ENCODE results near the gene TRAF3IP1.

Gene TRAF3IP1

DNA sequence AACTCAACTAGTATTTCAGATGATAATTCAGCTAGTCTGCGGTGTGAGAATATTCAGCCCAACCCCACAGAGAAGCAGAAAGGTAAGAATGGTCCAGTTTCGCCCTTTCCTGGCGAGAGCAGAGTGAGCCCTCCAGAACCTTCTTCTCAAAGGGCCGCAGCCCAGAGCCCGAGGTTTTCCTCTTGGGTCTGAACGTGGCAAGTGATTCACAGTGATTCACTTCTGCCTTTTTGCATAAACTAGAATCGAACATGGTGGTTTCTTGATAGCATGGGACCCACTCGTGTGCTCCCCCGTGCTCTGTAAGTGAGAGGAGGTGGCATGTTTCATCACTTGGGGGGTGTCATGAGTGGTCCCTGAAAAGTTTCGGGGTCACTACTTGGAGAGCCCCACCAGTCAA is 24.2 kb downstream of the TRAF3IP1 start:
- Histone ChIP-seq H3K27me3 (ENCODE audit: control insufficient read depth in 3 of 3, insufficient read depth in 3 of 3, low read depth in 1 of 3, low read length in 3 of 3) (no peaks in the 10 kb centered on the region), H3K27ac (replicated peaks; ENCODE audit: low read length) (no peak overlapping the region), H3K9ac (ENCODE audit: low read depth, low read length, poor library complexity) (no peak overlapping the region), H2BK5ac (ENCODE audit: low read length) (no peak overlapping the region), H3K9me3 (replicated peaks in 1 of 2; ENCODE audit: control insufficient read depth in 2 of 2, insufficient read depth in 1 of 2, low read depth in 1 of 2, low read length in 2 of 2) (no peaks in the 10 kb centered on the region), H3K79me1 (ENCODE audit: low read depth, low read length) (no peaks in the 10 kb centered on the region), H4K91ac (ENCODE audit: low read depth, low read length, poor library complexity) (no peak overlapping the region), H3K23ac (ENCODE audit: low read depth, low read length, poor library complexity) (no peak overlapping the region), H2BK12ac (ENCODE audit: low read length) (no peak overlapping the region), H2BK120ac (ENCODE audit: low read depth, low read length) (no peak overlapping the region), H4K8ac (ENCODE audit: low read depth, low read length) (no peak overlapping the region), H3K4me3 (ENCODE audit: low read length in 2 of 2) (no peak overlapping the region), H3K14ac (ENCODE audit: low read length) (no peak overlapping the region), H2AK5ac (ENCODE audit: low read depth, low read length) (no peak overlapping the region), H2BK15ac (ENCODE audit: low read length) (no peak overlapping the region), H3K36me3 (replicated peaks in 1 of 2; ENCODE audit: control insufficient read depth in 2 of 2, insufficient read depth in 2 of 2, low read length in 2 of 2) (peaks cover 3 to 14% of the 10 kb centered on the region in 2 donors), H3K4me1 (ENCODE audit: control insufficient read depth in 2 of 2, insufficient read depth in 1 of 2, low read depth in 1 of 2, low read length in 2 of 2) (no peaks in the 10 kb centered on the region), H3K4ac (ENCODE audit: low read length) (no peak overlapping the region), H3K18ac (ENCODE audit: low read length) (no peak overlapping the region), H3K4me2 (ENCODE audit: insufficient read depth, low read length, poor library complexity, severe bottlenecking) (no peak overlapping the region), H2AFZ (ENCODE audit: low read length) (no peak overlapping the region)
- no peak for DNase-seq (ENCODE audit: low spot score)
- WGBS, 2 donors (ENCODE audit: extremely low coverage in 2 of 2, insufficient read length in 2 of 2, insufficient replicate concordance in 1 of 2): no CpG with 5 or more reads among the region's 10 CpGs

DNA sequence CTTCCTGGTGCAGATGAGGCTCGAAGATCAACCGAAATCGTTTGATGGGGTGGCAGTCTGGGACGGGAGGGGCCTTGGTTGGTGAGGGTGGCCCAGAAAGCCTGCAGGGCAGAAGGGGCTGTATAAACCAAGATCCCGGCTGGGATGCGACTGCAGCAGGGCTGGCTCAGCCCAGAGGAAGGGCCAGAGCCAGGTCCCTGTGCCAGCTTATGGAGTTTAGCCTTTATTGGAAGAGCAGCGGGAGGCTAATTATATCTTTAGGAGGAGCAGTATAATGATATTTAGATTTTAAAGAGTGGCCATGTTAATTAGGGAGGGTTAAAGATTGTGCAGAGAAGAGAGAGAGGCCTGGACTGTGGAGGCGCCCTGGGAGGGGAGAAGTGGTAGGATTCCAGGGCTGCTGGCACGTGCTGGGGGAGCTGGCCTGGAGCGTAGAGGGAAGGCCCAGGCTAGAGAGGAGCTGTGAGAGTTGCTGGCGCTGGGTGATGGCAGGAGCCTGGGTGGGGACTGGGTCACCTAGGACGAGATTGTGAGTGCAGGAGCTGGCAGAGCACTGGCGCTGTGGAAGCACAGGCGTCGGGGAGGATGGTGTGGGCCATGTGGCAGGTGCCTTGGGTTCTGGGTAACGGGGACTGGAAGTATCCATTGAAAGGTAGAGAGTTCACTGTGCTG is 25.1 kb downstream of the TRAF3IP1 start:
- Histone ChIP-seq H3K4me2 (ENCODE audit: insufficient read depth, low read length, poor library complexity, severe bottlenecking) (no peak overlapping the region), H3K14ac (ENCODE audit: low read length) (no peak overlapping the region), H3K4me1 (ENCODE audit: control insufficient read depth in 2 of 2, insufficient read depth in 1 of 2, low read depth in 1 of 2, low read length in 2 of 2) (peaks cover 0 to 1% of the 10 kb centered on the region in 2 donors), H2BK12ac (ENCODE audit: low read length) (no peak overlapping the region), H2AFZ (ENCODE audit: low read length) (no peak overlapping the region), H3K27me3 (ENCODE audit: control insufficient read depth in 3 of 3, insufficient read depth in 3 of 3, low read depth in 1 of 3, low read length in 3 of 3) (no peaks in the 10 kb centered on the region), H2BK120ac (ENCODE audit: low read depth, low read length) (no peak overlapping the region), H3K27ac (replicated peaks; ENCODE audit: low read length) (no peak overlapping the region), H2BK5ac (ENCODE audit: low read length) (peak overlapping the region; percentile 48), H3K9ac (ENCODE audit: low read depth, low read length, poor library complexity) (no peak overlapping the region), H4K8ac (ENCODE audit: low read depth, low read length) (no peak overlapping the region), H3K18ac (ENCODE audit: low read length) (no peak overlapping the region), H3K4ac (ENCODE audit: low read length) (no peak overlapping the region), H2BK15ac (ENCODE audit: low read length) (no peak overlapping the region), H3K79me1 (ENCODE audit: low read depth, low read length) (no peaks in the 10 kb centered on the region), H4K91ac (ENCODE audit: low read depth, low read length, poor library complexity) (no peak overlapping the region), H3K23ac (ENCODE audit: low read depth, low read length, poor library complexity) (no peak overlapping the region), H3K36me3 (replicated peaks in 1 of 2; ENCODE audit: control insufficient read depth in 2 of 2, insufficient read depth in 2 of 2, low read length in 2 of 2) (peaks cover 3 to 14% of the 10 kb centered on the region in 2 donors), H2AK5ac (ENCODE audit: low read depth, low read length) (no peak overlapping the region), H3K9me3 (replicated peaks in 1 of 2; ENCODE audit: control insufficient read depth in 2 of 2, insufficient read depth in 1 of 2, low read depth in 1 of 2, low read length in 2 of 2) (no peaks in the 10 kb centered on the region), H3K4me3 (ENCODE audit: low read length in 2 of 2) (no peak overlapping the region)
- DNase-seq (ENCODE audit: low spot score): no peak
- WGBS, 2 donors (ENCODE audit: extremely low coverage in 2 of 2, insufficient read length in 2 of 2, insufficient replicate concordance in 1 of 2): no CpG with 5 or more reads among the region's 16 CpGs

DNA sequence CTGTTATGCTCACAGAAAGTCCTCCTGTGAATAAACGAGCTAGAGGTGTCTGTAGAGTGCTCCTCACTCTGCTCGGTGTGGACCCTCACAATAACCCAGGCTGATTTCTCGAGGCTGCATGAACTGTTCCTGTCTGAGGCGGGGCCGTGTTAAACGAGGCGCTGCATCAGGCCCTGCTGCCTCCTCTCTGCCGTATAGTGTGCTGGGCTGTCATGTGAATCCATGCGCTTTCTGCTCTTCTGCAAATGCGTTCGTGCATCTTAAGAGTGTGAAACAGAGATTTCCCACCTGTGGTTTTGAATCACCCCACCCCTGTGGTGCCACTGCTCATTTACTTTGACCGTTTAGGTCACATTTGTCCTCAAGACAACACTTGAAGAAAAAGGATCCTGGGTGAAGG is 26.2 kb downstream of the TRAF3IP1 start:
- Histone ChIP-seq H2BK15ac (ENCODE audit: low read length) (no peak overlapping the region), H2BK5ac (ENCODE audit: low read length) (no peak overlapping the region), H3K4me1 (ENCODE audit: control insufficient read depth in 2 of 2, insufficient read depth in 1 of 2, low read depth in 1 of 2, low read length in 2 of 2) (peaks cover 0 to 2% of the 10 kb centered on the region in 2 donors), H4K91ac (ENCODE audit: low read depth, low read length, poor library complexity) (no peak overlapping the region), H3K36me3 (replicated peaks in 1 of 2; ENCODE audit: control insufficient read depth in 2 of 2, insufficient read depth in 2 of 2, low read length in 2 of 2) (peaks cover 3 to 14% of the 10 kb centered on the region in 2 donors), H2AK5ac (ENCODE audit: low read depth, low read length) (no peak overlapping the region), H3K4ac (ENCODE audit: low read length) (no peak overlapping the region), H3K18ac (ENCODE audit: low read length) (no peak overlapping the region), H3K4me3 (ENCODE audit: low read length in 2 of 2) (no peak overlapping the region), H3K9me3 (replicated peaks in 1 of 2; ENCODE audit: control insufficient read depth in 2 of 2, insufficient read depth in 1 of 2, low read depth in 1 of 2, low read length in 2 of 2) (no peaks in the 10 kb centered on the region), H3K79me1 (ENCODE audit: low read depth, low read length) (peaks cover 2% of the 10 kb centered on the region), H3K27ac (replicated peaks; ENCODE audit: low read length) (no peak overlapping the region), H2BK12ac (ENCODE audit: low read length) (no peak overlapping the region), H2AFZ (ENCODE audit: low read length) (no peak overlapping the region), H3K27me3 (ENCODE audit: control insufficient read depth in 3 of 3, insufficient read depth in 3 of 3, low read depth in 1 of 3, low read length in 3 of 3) (no peaks in the 10 kb centered on the region), H3K4me2 (ENCODE audit: insufficient read depth, low read length, poor library complexity, severe bottlenecking) (no peak overlapping the region), H3K9ac (ENCODE audit: low read depth, low read length, poor library complexity) (no peak overlapping the region), H4K8ac (ENCODE audit: low read depth, low read length) (no peak overlapping the region), H2BK120ac (ENCODE audit: low read depth, low read length) (no peak overlapping the region), H3K14ac (ENCODE audit: low read length) (no peak overlapping the region), H3K23ac (ENCODE audit: low read depth, low read length, poor library complexity) (no peak overlapping the region)
- no CpG with 5 or more reads among the region's 12 CpGs for WGBS, 2 donors (ENCODE audit: extremely low coverage in 2 of 2, insufficient read length in 2 of 2, insufficient replicate concordance in 1 of 2)
- no peak for DNase-seq (ENCODE audit: low spot score)

DNA sequence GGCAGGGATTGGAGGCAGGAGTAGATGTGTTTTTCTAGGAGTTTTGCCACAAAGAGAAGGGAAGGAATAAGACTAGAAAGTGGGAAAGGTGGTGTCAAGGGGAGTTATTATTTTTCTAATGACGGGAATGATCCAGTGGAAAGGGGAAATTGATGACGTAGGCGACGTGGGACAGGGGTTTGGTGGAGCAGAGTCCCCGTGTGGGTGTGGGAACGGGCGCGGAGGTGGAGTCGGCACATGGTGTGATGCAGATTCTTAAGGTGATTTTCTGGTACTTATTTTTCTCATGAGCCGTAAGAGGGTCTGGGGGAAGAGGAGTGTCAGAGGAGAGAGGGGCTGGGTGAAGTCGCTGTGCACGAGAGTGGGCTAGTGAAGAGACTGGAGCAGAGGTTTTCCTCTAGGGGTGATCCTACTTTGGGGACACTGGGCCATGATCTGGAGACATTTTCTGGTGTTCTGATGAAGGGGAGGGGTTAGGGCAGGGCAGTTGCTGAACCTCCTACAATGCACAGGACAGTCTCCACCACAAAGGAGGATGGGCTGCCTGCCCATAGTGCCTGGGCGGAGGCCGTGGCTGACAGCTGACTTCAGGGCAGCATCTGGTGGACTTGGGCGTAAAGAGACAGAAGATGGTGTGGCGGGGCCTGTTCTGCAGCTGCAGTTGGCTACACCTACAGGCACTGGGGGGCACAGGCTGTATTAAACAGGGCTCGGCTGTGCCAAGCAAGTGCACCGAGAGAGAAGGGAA is 30.0 kb downstream of the TRAF3IP1 start:
- 100% methylated on average over 1 of the region's 18 CpGs; no CpG with 5 or more reads in 1 of the 2 donors for WGBS, 2 donors (ENCODE audit: extremely low coverage in 2 of 2, insufficient read length in 2 of 2, insufficient replicate concordance in 1 of 2)
- Histone ChIP-seq H3K4me1 (ENCODE audit: control insufficient read depth in 2 of 2, insufficient read depth in 1 of 2, low read depth in 1 of 2, low read length in 2 of 2) (peaks cover 0 to 2% of the 10 kb centered on the region in 2 donors), H3K9me3 (replicated peaks in 1 of 2; ENCODE audit: control insufficient read depth in 2 of 2, insufficient read depth in 1 of 2, low read depth in 1 of 2, low read length in 2 of 2) (no peaks in the 10 kb centered on the region), H3K4ac (ENCODE audit: low read length) (no peak overlapping the region), H2AFZ (ENCODE audit: low read length) (no peak overlapping the region), H3K27ac (replicated peaks; ENCODE audit: low read length) (no peak overlapping the region), H2BK5ac (ENCODE audit: low read length) (no peak overlapping the region), H3K23ac (ENCODE audit: low read depth, low read length, poor library complexity) (no peak overlapping the region), H3K18ac (ENCODE audit: low read length) (peak overlapping the region; percentile 62), H3K27me3 (ENCODE audit: control insufficient read depth in 3 of 3, insufficient read depth in 3 of 3, low read depth in 1 of 3, low read length in 3 of 3) (peaks cover 0 to 2% (median 0%) of the 10 kb centered on the region in 3 experiments), H3K79me1 (ENCODE audit: low read depth, low read length) (peaks cover 2% of the 10 kb centered on the region), H3K4me3 (ENCODE audit: low read length in 2 of 2) (no peak overlapping the region), H3K14ac (ENCODE audit: low read length) (no peak overlapping the region), H3K36me3 (replicated peaks in 1 of 2; ENCODE audit: control insufficient read depth in 2 of 2, insufficient read depth in 2 of 2, low read length in 2 of 2) (peaks cover 9 to 35% of the 10 kb centered on the region in 2 donors), H3K4me2 (ENCODE audit: insufficient read depth, low read length, poor library complexity, severe bottlenecking) (no peak overlapping the region), H2BK120ac (ENCODE audit: low read depth, low read length) (no peak overlapping the region), H4K91ac (ENCODE audit: low read depth, low read length, poor library complexity) (no peak overlapping the region), H2AK5ac (ENCODE audit: low read depth, low read length) (no peak overlapping the region), H2BK15ac (ENCODE audit: low read length) (no peak overlapping the region), H3K9ac (ENCODE audit: low read depth, low read length, poor library complexity) (no peak overlapping the region), H4K8ac (ENCODE audit: low read depth, low read length) (no peak overlapping the region), H2BK12ac (ENCODE audit: low read length) (no peak overlapping the region)
- no peak for DNase-seq (ENCODE audit: low spot score)

Data from neuronal stem cell (in vitro differentiated cells).